HUES64 (cell line): ENCODE results near the gene SSBP3.

ENCODE experiments used
- H3K27ac ChIP-seq: 2 replicates; pipeline ENCODE4 v1.7.0; 2013; ENCODE audit warnings: low read depth, low read length, inconsistent platforms
- H3K27me3 ChIP-seq: 2 replicates; pipeline ENCODE4 v1.6.1; 2013; ENCODE audit warnings: mild to moderate bottlenecking, low read length; ENCODE audit not compliant: insufficient read depth
- H3K36me3 ChIP-seq: 2 replicates; pipeline ENCODE4 v1.6.1; 2013; ENCODE audit warnings: mild to moderate bottlenecking, low read length; ENCODE audit not compliant: insufficient read depth
- H3K4me1 ChIP-seq: 2 replicates; pipeline ENCODE4 v1.6.1; 2013; ENCODE audit warnings: mild to moderate bottlenecking, low read length, moderate library complexity; ENCODE audit not compliant: insufficient read depth
- H3K4me3 ChIP-seq: 2 replicates; pipeline ENCODE4 v1.5.1; 2013; ENCODE audit warnings: mild to moderate bottlenecking, low read length, moderate library complexity
- H3K9ac ChIP-seq: 2 replicates; pipeline ENCODE4 v1.6.1; 2013; ENCODE audit warnings: mild to moderate bottlenecking, low read depth, low read length
- H3K9me3 ChIP-seq: 2 replicates; pipeline ENCODE4 v1.6.1; 2013; ENCODE audit warnings: low read depth, low read length; ENCODE audit not compliant: insufficient read depth
- WGBS: fragments of 150-250, 120-280 bp; methylation state at CpG from one replicate; pipeline ENCODE4 v1.1.7; 2013; ENCODE audit warnings: missing lambda C conversion rate; 5-methylcytosine and 5-hydroxymethylcytosine counted together

Gene SSBP3

GRCh38 chr1:54229281-54229891 is 176.8 kb downstream of the SSBP3 start:
- Histone ChIP-seq H3K4me1 (no peaks in the 10 kb centered on the region), H3K36me3 (peaks cover 24% of the 10 kb centered on the region), H3K27ac (no peak overlapping the region), H3K9me3 (no peaks in the 10 kb centered on the region), H3K9ac (no peak overlapping the region), H3K4me3 (no peak overlapping the region), H3K27me3 (no peaks in the 10 kb centered on the region)
- 86% methylated on average over 11 of the region's 11 CpGs for WGBS

GRCh38 chr1:54228638-54229079 is 177.5 kb downstream of the SSBP3 start:
- WGBS, result 93% methylated on average over 13 of the region's 13 CpGs
- H3K27ac ChIP-seq, result no peak overlapping the region

GRCh38 chr1:54227891-54228310 is 178.3 kb downstream of the SSBP3 start:
- no peaks in the 10 kb centered on the region for H3K9me3 ChIP-seq
- no peaks in the 10 kb centered on the region for H3K4me1 ChIP-seq
- H3K4me3 ChIP-seq, result no peak overlapping the region
- peaks cover 24% of the 10 kb centered on the region for H3K36me3 ChIP-seq
- H3K27me3 ChIP-seq, result no peaks in the 10 kb centered on the region
- H3K9ac ChIP-seq, result no peak overlapping the region
- no peak overlapping the region for H3K27ac ChIP-seq
- 74% methylated on average over 17 of the region's 17 CpGs for WGBS

More at GRCh38 chr1:54228638-54229079, 177.5 kb downstream of the SSBP3 start:
- no peaks in the 10 kb centered on the region for H3K4me1 ChIP-seq
- no peaks in the 10 kb centered on the region for H3K9me3 ChIP-seq
- peaks cover 24% of the 10 kb centered on the region for H3K36me3 ChIP-seq
- no peaks in the 10 kb centered on the region for H3K27me3 ChIP-seq
- H3K9ac ChIP-seq, result no peak overlapping the region
- no peak overlapping the region for H3K4me3 ChIP-seq

GRCh38 chr1:54227091-54227602 is 179.0 kb downstream of the SSBP3 start:
- no peaks in the 10 kb centered on the region for H3K4me1 ChIP-seq
- H3K36me3 ChIP-seq, result peaks cover 24% of the 10 kb centered on the region
- no peak overlapping the region for H3K4me3 ChIP-seq
- H3K9ac ChIP-seq, result no peak overlapping the region
- no peak overlapping the region for H3K27ac ChIP-seq
- H3K9me3 ChIP-seq, result no peaks in the 10 kb centered on the region
- 90% methylated on average over 8 of the region's 8 CpGs for WGBS
- H3K27me3 ChIP-seq, result no peaks in the 10 kb centered on the region

- no peaks in the 10 kb centered on the region for H3K9me3 ChIP-seq
- H3K27ac ChIP-seq, result no peak overlapping the region
- no peaks in the 10 kb centered on the region for H3K4me1 ChIP-seq
- WGBS, result 95% methylated on average over 20 of the region's 20 CpGs
- no peaks in the 10 kb centered on the region for H3K27me3 ChIP-seq
- H3K9ac ChIP-seq, result no peak overlapping the region
- H3K36me3 ChIP-seq, result peaks cover 20% of the 10 kb centered on the region
- no peak overlapping the region for H3K4me3 ChIP-seq
Observed at GRCh38 chr1:54225986-54226559, 180.1 kb downstream of the SSBP3 start.

GRCh38 chr1:54225378-54225777 is 180.8 kb downstream of the SSBP3 start:
- no peaks in the 10 kb centered on the region for H3K9me3 ChIP-seq
- 92% methylated on average over 6 of the region's 6 CpGs for WGBS
- no peak overlapping the region for H3K4me3 ChIP-seq
- no peaks in the 10 kb centered on the region for H3K27me3 ChIP-seq
- H3K27ac ChIP-seq, result no peak overlapping the region
- H3K36me3 ChIP-seq, result peaks cover 24% of the 10 kb centered on the region
- H3K9ac ChIP-seq, result no peak overlapping the region
- no peaks in the 10 kb centered on the region for H3K4me1 ChIP-seq

GRCh38 chr1:54224233-54224632 is 182.0 kb downstream of the SSBP3 start:
- Histone ChIP-seq H3K9me3 (no peaks in the 10 kb centered on the region), H3K4me1 (no peaks in the 10 kb centered on the region), H3K9ac (no peak overlapping the region), H3K4me3 (no peak overlapping the region), H3K27me3 (no peaks in the 10 kb centered on the region), H3K36me3 (peaks cover 28% of the 10 kb centered on the region), H3K27ac (no peak overlapping the region; the same call in 1 of the 2 replicates)
- 93% methylated on average over 6 of the region's 6 CpGs for WGBS

- 92% methylated on average over 16 of the region's 16 CpGs for WGBS
- H3K36me3 ChIP-seq, result peaks cover 30% of the 10 kb centered on the region
- no peaks in the 10 kb centered on the region for H3K27me3 ChIP-seq
- no peaks in the 10 kb centered on the region for H3K9me3 ChIP-seq
- no peaks in the 10 kb centered on the region for H3K4me1 ChIP-seq
- no peak overlapping the region; the same call in 1 of the 2 replicates for H3K27ac ChIP-seq
- no peak overlapping the region for H3K4me3 ChIP-seq
- no peak overlapping the region for H3K9ac ChIP-seq
Observed at GRCh38 chr1:54223441-54224202, 182.6 kb downstream of the SSBP3 start.

- Histone ChIP-seq H3K36me3 (peaks cover 36% of the 10 kb centered on the region), H3K9me3 (no peaks in the 10 kb centered on the region), H3K9ac (no peak overlapping the region), H3K4me1 (no peaks in the 10 kb centered on the region), H3K27ac (no peak overlapping the region), H3K27me3 (no peaks in the 10 kb centered on the region), H3K4me3 (no peak overlapping the region)
- 88% methylated on average over 6 of the region's 6 CpGs for WGBS
Observed at GRCh38 chr1:54222711-54223110, 183.5 kb downstream of the SSBP3 start.

- Histone ChIP-seq H3K27me3 (no peaks in the 10 kb centered on the region), H3K27ac (no peak overlapping the region), H3K36me3 (peaks cover 41% of the 10 kb centered on the region), H3K4me1 (no peaks in the 10 kb centered on the region), H3K9ac (no peak overlapping the region), H3K4me3 (no peak overlapping the region), H3K9me3 (no peaks in the 10 kb centered on the region)
- WGBS, result 94% methylated on average over 7 of the region's 7 CpGs
Observed at GRCh38 chr1:54221867-54222484, 184.2 kb downstream of the SSBP3 start.
